Neural cell (in vitro differentiated cells): ENCODE results near the gene PXMP2.

Experiments used
- CTCF ChIP-seq: fragments of 450-650 bp; IDR thresholded peaks from 2 replicates; pipeline ENCODE4 v1.5.1; 2014; ENCODE audit warnings: antibody characterized with exemption, mild to moderate bottlenecking, moderate library complexity; ENCODE audit not compliant: poor library complexity, severe bottlenecking
- MXI1 ChIP-seq: fragments of 450-650 bp; conservative IDR thresholded peaks from 2 replicates; pipeline ENCODE4 v1.6.1; 2014; ENCODE audit warnings: antibody characterized with exemption, mild to moderate bottlenecking; ENCODE audit not compliant: poor library complexity, severe bottlenecking
- SMC3 ChIP-seq: fragments of 450-650 bp; conservative IDR thresholded peaks from 2 replicates; pipeline ENCODE4 v1.6.1; 2014; ENCODE audit warnings: antibody characterized with exemption, mild to moderate bottlenecking, moderate library complexity; ENCODE audit not compliant: poor library complexity

GRCh38 chr12:132664206-132665148 is 22.9 kb upstream of the PXMP2 start:
- TF ChIP-seq MXI1, result no peak
- TF ChIP-seq SMC3, result no peak
- no peak for TF ChIP-seq CTCF
